ENCODE results near the gene MAMSTR. TPM values are rescaled to one million over a fixed set of nuclear protein-coding genes. Genes with fewer than 3 reads are reported as not detected.

Gene MAMSTR
- total RNA-seq, 1 experiment from 2014 or later = 1.6 TPM

DNA sequence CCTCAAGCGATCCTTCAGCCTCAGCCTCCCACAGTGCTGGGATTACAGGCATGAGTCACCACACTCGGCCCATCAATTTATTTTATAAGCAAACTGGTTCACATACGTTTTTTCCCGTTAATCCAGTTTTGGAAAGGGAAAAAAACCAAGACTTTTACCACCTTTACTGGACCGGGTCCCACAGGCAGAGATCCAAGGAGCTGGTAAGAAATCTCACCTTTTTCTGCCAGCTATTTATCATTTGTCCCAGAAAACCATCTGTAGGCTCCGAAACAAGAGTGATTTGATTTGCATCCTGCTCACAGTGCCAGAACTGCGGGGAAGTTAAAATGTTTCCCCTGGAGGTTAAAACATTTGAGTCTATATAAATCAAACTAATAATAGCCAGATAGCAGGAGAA, 30.1 kb downstream of the MAMSTR start:
- no peak overlapping the region for H2BK20ac ChIP-seq (ENCODE audit: low read depth, low read length, poor library complexity, severe bottlenecking)
- H3K4me2 ChIP-seq (ENCODE audit: insufficient read depth, insufficient read length, low read length) = no peak overlapping the region
- no peaks in the 10 kb centered on the region for H3K27me3 ChIP-seq (ENCODE audit: insufficient read depth, low read length)
- TF ChIP-seq, protein P1, sequence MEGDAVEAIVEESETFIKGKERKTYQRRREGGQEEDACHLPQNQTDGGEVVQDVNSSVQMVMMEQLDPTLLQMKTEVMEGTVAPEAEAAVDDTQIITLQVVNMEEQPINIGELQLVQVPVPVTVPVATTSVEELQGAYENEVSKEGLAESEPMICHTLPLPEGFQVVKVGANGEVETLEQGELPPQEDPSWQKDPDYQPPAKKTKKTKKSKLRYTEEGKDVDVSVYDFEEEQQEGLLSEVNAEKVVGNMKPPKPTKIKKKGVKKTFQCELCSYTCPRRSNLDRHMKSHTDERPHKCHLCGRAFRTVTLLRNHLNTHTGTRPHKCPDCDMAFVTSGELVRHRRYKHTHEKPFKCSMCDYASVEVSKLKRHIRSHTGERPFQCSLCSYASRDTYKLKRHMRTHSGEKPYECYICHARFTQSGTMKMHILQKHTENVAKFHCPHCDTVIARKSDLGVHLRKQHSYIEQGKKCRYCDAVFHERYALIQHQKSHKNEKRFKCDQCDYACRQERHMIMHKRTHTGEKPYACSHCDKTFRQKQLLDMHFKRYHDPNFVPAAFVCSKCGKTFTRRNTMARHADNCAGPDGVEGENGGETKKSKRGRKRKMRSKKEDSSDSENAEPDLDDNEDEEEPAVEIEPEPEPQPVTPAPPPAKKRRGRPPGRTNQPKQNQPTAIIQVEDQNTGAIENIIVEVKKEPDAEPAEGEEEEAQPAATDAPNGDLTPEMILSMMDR (conservative IDR thresholded peaks at IDR 0.05) = no peak
- H3K4me1 Mint-ChIP-seq = peaks cover 4 to 7% of the 10 kb centered on the region in 2 experiments
- H2BK5ac ChIP-seq (ENCODE audit: insufficient read length, low read length) = no peak overlapping the region
- H3K27ac Mint-ChIP-seq = no peak overlapping the region
- DNase-seq = no peak
- H2BK12ac ChIP-seq (ENCODE audit: insufficient read length, low read depth, low read length) = no peak overlapping the region
- no peak overlapping the region for H2BK120ac ChIP-seq (ENCODE audit: low read depth, low read length, poor library complexity, severe bottlenecking)
- no peaks in the 10 kb centered on the region for H4K20me1 ChIP-seq (ENCODE audit: control insufficient read depth, insufficient read depth, insufficient read length)
- no peak overlapping the region for H3K23ac ChIP-seq (ENCODE audit: insufficient read length, low read depth, low read length)
- no peak overlapping the region for H3K9ac ChIP-seq (ENCODE audit: extremely low read depth, insufficient read length, low read length)
- no peaks in the 10 kb centered on the region for H3K79me1 ChIP-seq (ENCODE audit: insufficient read depth, low read depth, low read length, poor library complexity, severe bottlenecking)
- no peak overlapping the region for H4K91ac ChIP-seq (ENCODE audit: insufficient read length, low read depth, low read length)
- no peak overlapping the region for H3K18ac ChIP-seq (ENCODE audit: insufficient read length, low read depth, low read length)
- H2AFZ ChIP-seq (ENCODE audit: low read length) = no peak overlapping the region
- WGBS (ENCODE audit: extremely low coverage, insufficient read length, low lambda C conversion rate) = no CpG with 5 or more reads among the region's 7 CpGs
- no peak overlapping the region for H3K14ac ChIP-seq (ENCODE audit: insufficient read depth, low read length)
- H2AK5ac ChIP-seq (ENCODE audit: insufficient read length, low read length) = no peak overlapping the region
- H3K27me3 Mint-ChIP-seq (ENCODE audit: low read depth) = peaks cover 3% of the 10 kb centered on the region
- peaks cover 0 to under 1% of the 10 kb centered on the region in 2 experiments; a peak in 1 of 5 replicates for H3K9me3 Mint-ChIP-seq
- no peaks in the 10 kb centered on the region for H3K4me1 ChIP-seq (ENCODE audit: insufficient read depth, low read length)
- H3K56ac ChIP-seq (ENCODE audit: insufficient read length, low read depth, low read length) = no peak overlapping the region
- no peak overlapping the region for H4K8ac ChIP-seq (replicated peaks; ENCODE audit: insufficient read length, low read depth, low read length)
- no peak overlapping the region for H3K4ac ChIP-seq (ENCODE audit: low read depth, low read length)
- H4K5ac ChIP-seq (ENCODE audit: insufficient read length, low read depth, low read length) = no peak overlapping the region
- H3K79me2 ChIP-seq (ENCODE audit: insufficient read depth, low read length) = no peaks in the 10 kb centered on the region
- no peaks in the 10 kb centered on the region; a peak in 1 of 7 replicates for H3K36me3 Mint-ChIP-seq (ENCODE audit: insufficient read depth in 1 of 3, low read depth in 3 of 3)
- no peak overlapping the region for H3T11ph ChIP-seq (ENCODE audit: low read length)
- H3K23me2 ChIP-seq (ENCODE audit: insufficient read length, low read depth, low read length, poor library complexity, severe bottlenecking) = no peaks in the 10 kb centered on the region
- H2BK15ac ChIP-seq (ENCODE audit: low read depth, low read length) = no peak overlapping the region
- no peak overlapping the region for H3K4me3 Mint-ChIP-seq
- no peaks in the 10 kb centered on the region for H3K9me3 ChIP-seq (ENCODE audit: control insufficient read depth, low read depth, low read length)
- H3K27ac ChIP-seq (ENCODE audit: insufficient read length, low read depth, low read length) = no peak overlapping the region

Measured in H9 (cell line).